ENCODE results near the gene PNLIPRP3.
A peak's percentile ranks its signal among the peaks of the same experiment; 100 is the strongest.

The PNLIPRP3 gene

DNA sequence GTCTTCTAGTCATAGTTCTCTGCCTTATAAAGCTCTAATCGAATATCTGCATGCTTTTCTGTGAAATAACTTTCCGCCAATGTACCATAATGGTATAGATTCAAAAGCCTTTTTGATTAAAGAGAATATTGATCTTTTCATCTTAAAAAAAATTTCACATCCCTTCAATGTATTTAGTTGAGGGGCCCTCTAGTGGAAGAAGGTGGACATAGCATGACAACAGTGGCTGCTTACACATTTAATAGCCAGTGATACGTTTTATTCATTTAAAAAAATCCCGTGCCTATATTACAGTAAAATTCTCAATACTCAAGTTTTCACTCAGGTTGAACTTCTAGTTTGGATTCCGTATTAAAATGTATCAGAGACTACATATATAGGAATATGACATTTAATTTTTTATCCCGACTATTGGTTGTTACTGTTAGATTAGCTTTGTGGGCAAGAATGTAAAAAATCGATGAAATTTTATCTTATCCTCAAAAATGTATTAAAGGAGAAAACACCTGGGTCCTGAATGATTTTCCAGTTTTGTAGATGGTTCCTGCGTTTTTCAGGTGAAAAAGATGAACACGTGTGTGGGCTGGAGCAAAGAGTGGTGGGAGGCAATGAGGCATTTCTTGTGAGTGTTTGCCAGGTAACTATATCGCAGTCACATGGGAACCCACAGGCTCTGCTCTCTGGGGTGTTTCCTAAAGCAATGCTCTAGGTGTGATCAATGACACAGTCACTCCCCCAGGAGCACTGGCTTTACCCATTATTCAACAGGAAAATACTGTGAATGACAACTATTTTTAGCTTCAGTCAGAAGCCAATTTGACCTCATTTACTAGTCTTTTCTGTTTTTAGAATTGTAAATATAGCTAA lies 94.0 kb downstream of the PNLIPRP3 start:
- peak; percentile 13 for DNase-seq

DNA sequence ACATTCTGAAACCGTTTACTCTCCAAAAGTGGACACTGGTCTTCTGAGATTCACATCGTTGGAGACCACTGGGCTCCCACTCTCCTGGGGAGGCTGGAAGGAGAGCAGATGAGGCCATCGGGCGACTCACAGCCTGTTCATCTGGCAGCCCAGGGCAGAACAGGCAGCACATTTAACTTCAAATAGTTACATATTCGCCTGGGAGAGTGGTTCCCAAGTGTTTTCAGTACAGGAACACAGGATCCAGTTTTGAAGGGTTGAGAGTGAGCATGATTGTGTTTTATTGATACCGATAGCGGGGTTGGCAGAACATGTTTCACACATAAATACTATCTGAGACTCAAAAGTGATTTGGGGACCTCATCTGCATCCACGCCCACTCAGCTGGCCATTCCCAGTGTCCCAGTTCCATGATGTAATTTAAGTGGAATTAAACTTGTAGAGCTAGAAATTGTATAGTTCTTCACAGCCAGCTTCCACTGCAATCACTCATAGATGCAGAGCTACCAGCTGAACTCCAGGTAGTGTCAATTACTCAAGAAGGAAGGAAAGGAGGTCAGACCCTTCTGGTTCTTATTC lies 95.2 kb downstream of the PNLIPRP3 start:
- no peak for DNase-seq

DNA sequence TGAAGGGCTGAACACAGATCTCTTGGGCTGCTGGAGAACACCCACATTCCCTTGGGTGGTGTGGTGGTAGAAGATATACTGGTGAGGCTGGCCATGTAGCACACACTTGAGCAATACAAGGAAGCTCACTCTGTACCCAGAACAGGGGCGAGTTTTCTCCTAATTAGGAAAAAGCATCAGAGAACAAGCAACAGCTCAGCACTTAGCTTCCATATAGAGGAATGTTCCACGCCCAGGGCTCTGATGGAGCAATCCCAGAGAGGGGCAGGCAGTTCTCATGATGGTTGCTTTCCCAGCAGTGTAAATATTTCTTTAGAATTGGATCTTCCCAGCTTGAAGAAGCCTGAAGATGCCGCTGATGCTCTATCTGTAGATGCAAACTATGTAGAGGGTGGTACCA lies 97.1 kb downstream of the PNLIPRP3 start:
- no peak for DNase-seq

DNA sequence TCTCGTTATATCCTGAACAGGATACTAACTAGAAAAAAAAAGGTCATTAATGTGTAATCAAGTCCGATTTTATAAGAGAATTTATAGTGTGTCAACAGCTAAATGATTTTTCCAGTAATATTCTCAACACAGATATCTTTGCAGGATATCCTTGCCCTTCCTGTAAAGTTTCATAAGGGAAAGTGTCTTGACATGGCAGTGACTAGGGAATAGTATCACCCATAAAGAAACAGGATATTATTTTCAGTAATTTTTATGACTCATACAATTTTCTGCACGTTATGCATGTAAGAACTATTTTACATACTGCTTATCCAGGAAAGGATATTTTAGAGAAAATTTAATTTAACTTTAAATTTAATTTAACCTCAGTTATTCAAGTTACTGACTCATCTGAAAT lies 98.6 kb downstream of the PNLIPRP3 start:
- no peak for DNase-seq
